ENCODE measurements around the gene PILRA. TPM values are rescaled to one million over a fixed set of nuclear protein-coding genes. Genes with fewer than 3 reads are reported as not detected.

PILRA gene
- polyA plus RNA-seq, 1 experiment, result 0.49 TPM

DNA sequence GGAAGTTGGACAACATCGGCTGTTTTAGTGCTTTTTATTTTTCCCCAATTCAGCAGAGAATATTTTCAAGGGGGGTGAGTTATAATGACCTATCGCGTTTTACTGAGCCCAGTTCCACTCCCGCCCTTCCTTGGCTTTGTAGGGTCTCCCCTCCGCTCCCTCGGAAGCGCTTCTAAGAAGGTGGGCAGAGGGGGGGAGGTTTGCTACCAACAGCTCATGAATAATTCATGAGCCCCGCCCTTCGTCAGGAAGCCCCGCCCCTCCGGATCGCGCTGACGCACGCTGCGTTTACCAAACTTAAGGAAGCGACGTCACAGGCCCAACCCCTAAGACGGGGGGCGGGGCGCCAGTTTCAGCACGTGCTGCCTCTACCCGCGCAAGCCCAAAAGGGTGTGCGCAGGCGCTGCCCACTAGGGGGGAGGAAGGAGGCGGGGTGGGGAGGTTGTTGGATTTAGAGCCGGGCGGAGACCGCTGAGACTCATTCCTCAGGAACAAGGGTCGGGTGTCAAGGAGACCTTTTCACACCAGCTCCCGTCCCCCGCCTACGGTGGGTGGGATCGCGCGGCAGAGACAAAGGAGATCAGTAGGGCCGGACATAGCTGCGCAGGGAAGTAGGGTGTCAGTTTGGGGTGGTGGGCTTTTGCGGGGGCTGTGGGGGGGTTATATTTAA is 55.8 kb downstream of the PILRA start:
- TF ChIP-seq, protein P1, sequence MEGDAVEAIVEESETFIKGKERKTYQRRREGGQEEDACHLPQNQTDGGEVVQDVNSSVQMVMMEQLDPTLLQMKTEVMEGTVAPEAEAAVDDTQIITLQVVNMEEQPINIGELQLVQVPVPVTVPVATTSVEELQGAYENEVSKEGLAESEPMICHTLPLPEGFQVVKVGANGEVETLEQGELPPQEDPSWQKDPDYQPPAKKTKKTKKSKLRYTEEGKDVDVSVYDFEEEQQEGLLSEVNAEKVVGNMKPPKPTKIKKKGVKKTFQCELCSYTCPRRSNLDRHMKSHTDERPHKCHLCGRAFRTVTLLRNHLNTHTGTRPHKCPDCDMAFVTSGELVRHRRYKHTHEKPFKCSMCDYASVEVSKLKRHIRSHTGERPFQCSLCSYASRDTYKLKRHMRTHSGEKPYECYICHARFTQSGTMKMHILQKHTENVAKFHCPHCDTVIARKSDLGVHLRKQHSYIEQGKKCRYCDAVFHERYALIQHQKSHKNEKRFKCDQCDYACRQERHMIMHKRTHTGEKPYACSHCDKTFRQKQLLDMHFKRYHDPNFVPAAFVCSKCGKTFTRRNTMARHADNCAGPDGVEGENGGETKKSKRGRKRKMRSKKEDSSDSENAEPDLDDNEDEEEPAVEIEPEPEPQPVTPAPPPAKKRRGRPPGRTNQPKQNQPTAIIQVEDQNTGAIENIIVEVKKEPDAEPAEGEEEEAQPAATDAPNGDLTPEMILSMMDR (IDR thresholded peaks at IDR 0.05; ENCODE audit: insufficient read depth, low read depth, low read length), result 0 out of 2 replicates have a peak, but pooled peaks have one; percentile 5
- POLR2A ChIA-PET, result interaction anchor here (0.7 to 1.3 kb wide), 4 partner anchors 11 to 157 kb away, joined by 3 to 4 read pairs (median 3); partner anchors contain the start of gene FBXO24
- CTCF ChIA-PET, result interaction anchor here (0.6 to 2.2 kb wide), 5 partner anchors 8 to 277 kb away, joined by 4 to 9 read pairs (median 6); partner anchors contain the start of gene POP7

DNA sequence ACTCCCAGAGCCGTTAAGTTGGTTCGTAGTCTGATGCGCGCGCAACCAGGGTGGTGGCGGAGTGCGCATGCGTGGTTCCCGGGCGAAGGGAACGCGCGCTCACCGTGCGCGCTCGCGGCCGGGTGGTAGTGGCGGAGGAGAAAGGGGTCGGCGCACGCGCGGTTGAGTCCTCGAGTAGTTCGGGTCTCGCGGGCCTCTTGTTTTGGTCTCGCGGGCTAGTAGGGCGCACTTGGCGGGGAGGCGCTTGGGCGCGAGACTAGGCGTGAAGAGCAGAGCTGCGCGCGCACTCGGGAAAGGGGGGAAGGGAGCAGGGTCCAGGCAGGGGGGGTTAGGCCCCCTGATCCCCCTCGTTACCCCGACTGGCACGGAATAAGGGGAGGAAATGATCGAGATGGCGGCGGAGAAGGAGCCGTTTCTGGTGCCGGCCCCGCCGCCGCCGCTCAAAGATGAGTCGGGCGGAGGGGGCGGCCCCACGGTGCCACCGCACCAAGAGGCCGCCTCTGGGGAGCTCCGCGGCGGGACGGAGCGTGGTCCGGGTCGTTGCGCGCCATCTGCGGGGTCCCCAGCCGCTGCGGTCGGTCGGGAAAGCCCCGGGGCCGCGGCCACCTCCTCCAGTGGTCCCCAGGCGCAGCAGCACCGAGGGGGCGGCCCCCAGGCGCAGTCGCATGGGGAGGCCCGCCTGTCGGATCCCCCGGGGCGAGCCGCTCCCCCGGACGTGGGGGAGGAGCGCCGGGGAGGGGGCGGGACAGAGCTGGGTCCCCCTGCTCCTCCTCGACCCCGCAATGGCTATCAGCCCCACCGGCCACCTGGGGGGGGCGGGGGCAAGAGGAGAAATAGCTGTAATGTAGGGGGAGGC is 56.6 kb downstream of the PILRA start, which contains the start of gene MEPCE:
Gene MEPCE, plus strand, starts transcription at position 195 of the 856 bp plus-strand sequence. Its CDS starts 188 bp downstream, at position 383.
- DNase-seq (ENCODE audit: low read depth), result peak; percentile 72
- POLR2A ChIA-PET, result interaction anchor here (0.6 to 0.8 kb wide), 2 partner anchors 17 to 22 kb away, joined by 3 to 6 read pairs; no protein-coding TSS in a partner anchor
- peak within 1 kb of the TSS; percentile 84 for H3K4me3 ChIP-seq (ENCODE audit: low read depth, low read length)
- H3K36me3 ChIP-seq (ENCODE audit: control insufficient read depth, insufficient read depth, low read length), result peaks cover 17% of the 10 kb centered on the region
- no peaks in the 10 kb centered on the region for H3K27me3 ChIP-seq (ENCODE audit: control insufficient read depth, insufficient read depth, low read length)
- TF ChIP-seq, protein P1 (IDR thresholded peaks at IDR 0.05; ENCODE audit: insufficient read depth, low read depth, low read length), result no peak
- CTCF ChIA-PET, result interaction anchor here (0.7 to 2.2 kb wide), 4 partner anchors 8 to 276 kb away, joined by 3 to 9 read pairs (median 5); partner anchors contain the start of gene POP7

More for the DNA sequence above, 55.8 kb downstream of the PILRA start:
- Histone ChIP-seq H3K4me3 (ENCODE audit: low read depth, low read length) (peak overlapping the region; percentile 84), H3K36me3 (ENCODE audit: control insufficient read depth, insufficient read depth, low read length) (peaks cover 15% of the 10 kb centered on the region), H3K27me3 (ENCODE audit: control insufficient read depth, insufficient read depth, low read length) (no peaks in the 10 kb centered on the region)
- peak; percentile 98 for DNase-seq (ENCODE audit: low read depth)

DNA sequence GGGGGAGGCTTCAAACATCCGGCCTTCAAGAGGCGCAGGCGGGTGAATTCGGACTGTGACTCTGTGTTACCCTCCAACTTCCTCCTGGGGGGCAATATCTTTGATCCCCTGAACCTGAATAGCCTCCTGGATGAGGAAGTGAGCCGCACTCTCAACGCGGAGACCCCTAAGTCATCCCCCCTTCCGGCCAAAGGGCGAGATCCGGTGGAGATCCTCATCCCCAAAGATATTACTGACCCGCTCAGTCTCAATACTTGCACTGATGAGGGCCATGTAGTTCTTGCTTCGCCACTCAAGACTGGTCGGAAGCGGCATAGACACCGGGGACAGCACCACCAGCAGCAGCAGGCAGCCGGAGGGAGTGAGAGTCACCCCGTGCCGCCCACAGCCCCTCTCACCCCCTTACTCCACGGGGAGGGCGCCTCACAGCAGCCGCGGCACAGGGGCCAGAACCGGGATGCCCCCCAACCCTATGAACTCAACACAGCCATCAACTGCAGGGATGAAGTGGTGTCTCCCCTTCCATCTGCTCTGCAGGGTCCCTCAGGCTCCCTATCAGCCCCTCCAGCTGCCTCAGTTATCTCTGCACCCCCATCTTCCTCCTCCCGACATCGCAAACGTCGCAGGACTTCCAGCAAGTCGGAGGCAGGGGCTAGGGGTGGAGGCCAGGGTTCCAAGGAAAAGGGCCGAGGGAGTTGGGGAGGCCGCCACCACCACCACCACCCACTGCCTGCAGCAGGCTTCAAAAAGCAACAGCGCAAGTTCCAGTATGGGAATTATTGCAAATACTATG is 57.4 kb downstream of the PILRA start:
- H3K4me3 ChIP-seq (ENCODE audit: low read depth, low read length), result peak overlapping the region; percentile 84
- TF ChIP-seq, protein P1 (IDR thresholded peaks at IDR 0.05; ENCODE audit: insufficient read depth, low read depth, low read length), result no peak
- CTCF ChIA-PET, result no interaction called here
- peaks cover 19% of the 10 kb centered on the region for H3K36me3 ChIP-seq (ENCODE audit: control insufficient read depth, insufficient read depth, low read length)
- POLR2A ChIA-PET, result no interaction called here
- DNase-seq (ENCODE audit: low read depth), result no peak
- H3K27me3 ChIP-seq (ENCODE audit: control insufficient read depth, insufficient read depth, low read length), result no peaks in the 10 kb centered on the region

DNA sequence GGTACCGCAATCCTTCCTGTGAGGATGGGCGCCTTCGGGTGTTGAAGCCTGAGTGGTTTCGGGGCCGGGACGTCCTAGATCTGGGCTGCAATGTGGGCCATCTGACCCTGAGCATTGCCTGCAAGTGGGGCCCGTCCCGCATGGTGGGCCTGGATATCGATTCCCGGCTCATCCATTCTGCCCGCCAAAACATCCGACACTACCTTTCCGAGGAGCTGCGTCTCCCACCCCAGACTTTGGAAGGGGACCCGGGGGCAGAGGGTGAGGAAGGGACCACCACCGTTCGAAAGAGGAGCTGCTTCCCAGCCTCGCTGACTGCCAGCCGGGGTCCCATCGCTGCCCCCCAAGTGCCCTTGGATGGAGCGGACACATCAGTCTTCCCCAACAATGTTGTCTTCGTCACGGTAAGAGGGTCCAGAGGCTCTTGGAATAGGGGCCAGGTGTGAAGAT is 58.0 kb downstream of the PILRA start:
- no peak for DNase-seq (ENCODE audit: low read depth)
- peak overlapping the region; percentile 84 for H3K4me3 ChIP-seq (ENCODE audit: low read depth, low read length)
- CTCF ChIA-PET, result no interaction called here
- no peaks in the 10 kb centered on the region for H3K27me3 ChIP-seq (ENCODE audit: control insufficient read depth, insufficient read depth, low read length)
- peaks cover 19% of the 10 kb centered on the region for H3K36me3 ChIP-seq (ENCODE audit: control insufficient read depth, insufficient read depth, low read length)
- POLR2A ChIA-PET, result no interaction called here
- TF ChIP-seq, protein P1 (IDR thresholded peaks at IDR 0.05; ENCODE audit: insufficient read depth, low read depth, low read length), result no peak
